Pancreas (tissue), 10 donors: ENCODE results near the gene GPC6. TPM values are rescaled to one million over a fixed set of nuclear protein-coding genes. Genes with fewer than 3 reads are reported as not detected.

ENCODE experiments used
- ATAC-seq, 4 donors: fragments of 200-7000 bp; cut with Tn5 transposase; one replicate each; pipeline versions ENCODE4 v1.8.0 to v1.9.1; 2020; ENCODE audit warnings: mild to moderate bottlenecking in 4 of 4, moderate library complexity in 4 of 4
- DNase-seq, 6 donors: peaks; one replicate each; pipeline ENCODE4 v3.0.0-alpha.2; 2020
- FAIRE-seq: peaks from 2 replicates; lab custom pipeline; 2012; peaks lifted over from hg19 to GRCh38; lab: Jason Lieb, UNC
- H3K27ac ChIP-seq, 4 donors: fragments of 200-600 bp; sonication (generic); 1 replicate in 3 of 4; 2 replicates in 1 of 4; pipeline versions ENCODE4 v1.5.0 to v1.8.0; 2020
- H3K27me3 ChIP-seq, 4 donors: fragments of 200-600 bp; one replicate each; pipeline ENCODE4 v1.8.0; 2021
- H3K36me3 ChIP-seq, 3 donors: fragments of 200-600 bp; sonication (generic) in 1 of 3; one replicate each; pipeline versions ENCODE4 v1.5.0 to v1.8.0; 2020 to 2021
- H3K4me1 ChIP-seq, 3 donors: fragments of 200-600 bp; one replicate each; pipeline ENCODE4 v1.8.0; 2021
- H3K4me3 ChIP-seq, 4 donors: fragments of 200-600 bp; sonication (generic) in 2 of 4; one replicate each; pipeline versions ENCODE4 v1.5.0 to v1.8.0; 2020 to 2021
- H3K9me3 ChIP-seq, 4 donors: fragments of 200-600 bp; one replicate each; pipeline ENCODE4 v1.8.0; 2021
- WGBS, 2 donors: extraction: QIAGEN DNeasy Blood & Tissue Kit; methylation state at CpG; one replicate each; pipeline ENCODE4 v1.1.7; 2013; 5-methylcytosine and 5-hydroxymethylcytosine counted together
- intact Hi-C, 3 donors: fragments of 100-400 bp; cut with DNase I; formaldehyde crosslinking; loops; one replicate each; pipeline versions ENCODE4 v1.11.1 to v1.14.2; 2022
- polyA plus RNA-seq, 2 donors: library from polyadenylated mRNA; stranded (reverse); fragments of 200-250 nt; gene quantifications; one replicate each; pipeline ENCODE4 v1.2.3, GENCODE V29; 2013
- total RNA-seq, 6 donors: library from RNA; stranded (reverse); fragmentation: NEBNext Ultra II Directional in 4 of 6; extraction: Animal tissue kit (Norgen Biotek cat#: 25700) in 4 of 6; gene quantifications; one replicate each; pipeline versions ENCODE4 v1.2.1 to v1.2.4, GENCODE V29; 2021 to 2023
- TF ChIP-seq, protein P1 (sequence below), 4 donors: fragments of 200-600 bp; sonication (generic) in 3 of 4; IDR thresholded peaks; one replicate each; pipeline versions ENCODE4 v1.5.0 to v1.8.0; 2021; ENCODE audit warnings: antibody characterized with exemption in 4 of 4
- donor health status: healthy with polysubstance abuse.
- donor health status: DM: no; HTN: no; CAD: no; lungs with moderate emphysema.
- donor health status: DM: no; HTN: no; CAD: no.
- donor health status: control.
- donor health status: control.
- donor health status: Bipolar disorder and iron deficiency.
- donor health status: DM: yes; HTN: yes; CAD: no.
- donor health status: DM: no; HTN: no; CAD: no.
- donor health status: DM: no; HTN: no; CAD: no.
- donor health status: DM: yes; HTN: yes; CAD: no.

Gene GPC6
- total and polyA plus RNA-seq, 8 donors, result 0.23 to 3.3 (median 1.2) TPM

DNA sequence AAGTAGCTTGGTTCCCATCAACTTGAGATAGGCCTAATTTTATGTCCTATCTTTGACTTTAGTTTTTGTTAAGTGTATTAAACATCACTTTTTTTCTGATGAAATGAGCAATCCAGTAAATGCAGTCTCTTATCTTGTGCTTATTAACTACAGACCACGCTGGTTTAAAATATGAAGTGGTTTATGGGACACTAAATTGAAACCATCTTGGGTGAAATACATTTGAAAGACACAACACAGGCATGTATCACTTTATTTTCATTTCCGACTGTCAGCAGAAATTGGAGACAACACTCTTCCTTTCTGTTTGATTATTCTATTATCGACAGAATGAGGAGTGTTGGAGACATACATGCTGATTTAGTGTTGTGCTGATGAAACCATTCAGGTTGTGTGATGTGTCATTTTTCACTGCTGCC lies 447.7 kb downstream of the GPC6 start:
- no peak for DNase-seq
- TF ChIP-seq, protein P1, sequence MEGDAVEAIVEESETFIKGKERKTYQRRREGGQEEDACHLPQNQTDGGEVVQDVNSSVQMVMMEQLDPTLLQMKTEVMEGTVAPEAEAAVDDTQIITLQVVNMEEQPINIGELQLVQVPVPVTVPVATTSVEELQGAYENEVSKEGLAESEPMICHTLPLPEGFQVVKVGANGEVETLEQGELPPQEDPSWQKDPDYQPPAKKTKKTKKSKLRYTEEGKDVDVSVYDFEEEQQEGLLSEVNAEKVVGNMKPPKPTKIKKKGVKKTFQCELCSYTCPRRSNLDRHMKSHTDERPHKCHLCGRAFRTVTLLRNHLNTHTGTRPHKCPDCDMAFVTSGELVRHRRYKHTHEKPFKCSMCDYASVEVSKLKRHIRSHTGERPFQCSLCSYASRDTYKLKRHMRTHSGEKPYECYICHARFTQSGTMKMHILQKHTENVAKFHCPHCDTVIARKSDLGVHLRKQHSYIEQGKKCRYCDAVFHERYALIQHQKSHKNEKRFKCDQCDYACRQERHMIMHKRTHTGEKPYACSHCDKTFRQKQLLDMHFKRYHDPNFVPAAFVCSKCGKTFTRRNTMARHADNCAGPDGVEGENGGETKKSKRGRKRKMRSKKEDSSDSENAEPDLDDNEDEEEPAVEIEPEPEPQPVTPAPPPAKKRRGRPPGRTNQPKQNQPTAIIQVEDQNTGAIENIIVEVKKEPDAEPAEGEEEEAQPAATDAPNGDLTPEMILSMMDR (IDR thresholded peaks at IDR 0.05), result no peak
- FAIRE-seq, result no peak
- Histone ChIP-seq H3K4me1 (no peaks in the 10 kb centered on the region), H3K27me3 (no peaks in the 10 kb centered on the region), H3K27ac (no peak overlapping the region), H3K36me3 (no peaks in the 10 kb centered on the region), H3K4me3 (no peak overlapping the region), H3K9me3 (no peaks in the 10 kb centered on the region)
- WGBS, 2 donors, result 54 to 72% methylated on average over 3 of the region's 3 CpGs
- intact Hi-C loops, result no loop called here
- ATAC-seq, result no peak

DNA sequence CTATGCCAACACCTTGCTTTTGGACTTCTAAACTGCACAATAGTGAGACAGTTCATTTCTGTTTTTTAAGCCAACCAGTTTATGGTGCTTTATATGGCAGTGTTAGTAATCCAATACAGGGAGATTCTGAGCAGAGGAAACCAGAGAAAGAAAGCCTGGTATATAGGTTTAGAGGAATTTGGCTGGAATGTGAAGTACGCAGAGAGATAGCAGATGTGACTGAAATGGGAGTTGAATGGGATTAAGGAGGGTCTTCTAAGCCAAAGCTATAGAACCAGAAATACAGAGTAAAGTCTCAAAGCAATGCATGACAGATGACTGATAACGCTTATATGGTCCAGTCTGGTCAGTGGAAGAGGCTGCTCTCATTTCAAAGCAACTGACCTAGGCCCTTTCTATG lies 453.7 kb downstream of the GPC6 start:
- Histone ChIP-seq H3K27ac (no peak overlapping the region), H3K9me3 (no peaks in the 10 kb centered on the region), H3K27me3 (no peaks in the 10 kb centered on the region), H3K4me3 (no peak overlapping the region), H3K36me3 (no peaks in the 10 kb centered on the region), H3K4me1 (no peaks in the 10 kb centered on the region)
- FAIRE-seq (no peak), DNase-seq (no peak), ATAC-seq (no peak)
- WGBS, 2 donors, result 90 to 92% methylated on average over 2 of the region's 2 CpGs
- intact Hi-C loops, result no loop called here
- TF ChIP-seq, protein P1 (IDR thresholded peaks at IDR 0.05), result no peak

DNA sequence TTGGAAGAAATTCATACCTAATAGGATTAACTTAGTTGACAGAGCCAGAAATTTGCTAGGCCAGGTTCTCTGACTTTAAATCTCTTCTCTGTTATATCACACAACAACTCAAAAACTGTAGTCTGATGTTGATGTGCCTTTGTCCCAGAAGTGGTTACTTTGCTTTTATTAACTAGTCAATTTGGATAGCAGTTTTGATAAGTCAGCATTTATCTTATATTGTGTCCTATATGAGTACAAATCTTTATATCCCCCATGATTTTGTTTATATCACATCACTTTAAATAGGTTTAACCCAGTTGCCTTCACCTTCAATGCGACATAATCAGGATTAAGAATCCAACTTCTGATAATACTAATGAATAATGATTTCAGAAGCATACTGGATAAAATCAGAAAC lies 459.3 kb downstream of the GPC6 start:
- 92 to 94% methylated on average over 1 of the region's 1 CpG for WGBS, 2 donors
- Histone ChIP-seq H3K27ac (no peak overlapping the region), H3K4me1 (peaks cover 0 to 3% (median 0%) of the 10 kb centered on the region in 3 donors), H3K36me3 (no peaks in the 10 kb centered on the region), H3K4me3 (no peak overlapping the region), H3K9me3 (no peaks in the 10 kb centered on the region), H3K27me3 (no peaks in the 10 kb centered on the region)
- no peak for ATAC-seq
- no peak for DNase-seq
- intact Hi-C loops, result no loop called here
- FAIRE-seq, result no peak
- TF ChIP-seq, protein P1 (IDR thresholded peaks at IDR 0.05), result no peak

DNA sequence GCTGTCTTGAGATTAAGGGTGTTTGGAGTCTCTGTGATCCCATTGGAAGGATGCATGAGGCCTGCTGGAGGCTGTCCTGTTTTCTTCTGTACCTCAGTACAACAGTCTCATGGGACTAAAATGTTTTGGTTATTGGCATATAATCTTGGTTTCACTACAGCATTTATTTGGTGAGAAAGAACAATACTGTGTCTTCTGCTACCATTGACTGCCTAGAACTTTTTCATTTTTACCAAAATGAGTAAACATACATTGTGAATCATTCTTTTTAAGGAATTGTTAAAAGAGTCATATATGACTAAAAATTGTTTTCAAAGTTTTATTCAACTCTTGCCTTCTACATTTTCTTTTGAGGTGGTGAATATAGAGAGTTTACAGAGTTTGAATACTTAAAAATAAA lies 459.8 kb downstream of the GPC6 start:
- no peak for FAIRE-seq
- no peak overlapping the region for H3K27ac ChIP-seq
- H3K36me3 ChIP-seq, result no peaks in the 10 kb centered on the region
- H3K4me3 ChIP-seq, result no peak overlapping the region
- TF ChIP-seq, protein P1 (IDR thresholded peaks at IDR 0.05), result no peak
- intact Hi-C loops, result no loop called here
- no peaks in the 10 kb centered on the region for H3K9me3 ChIP-seq
- no peaks in the 10 kb centered on the region for H3K27me3 ChIP-seq
- H3K4me1 ChIP-seq, result peaks cover 0 to 3% (median 0%) of the 10 kb centered on the region in 3 donors
- no peak for ATAC-seq
- DNase-seq, result no peak

- H3K27ac ChIP-seq, result no peak overlapping the region
- intact Hi-C loops, result no loop called here
- ATAC-seq (no peak), DNase-seq (no peak), FAIRE-seq (no peak)
- H3K27me3 ChIP-seq, result no peaks in the 10 kb centered on the region
- TF ChIP-seq, protein P1 (IDR thresholded peaks at IDR 0.05), result no peak
- peaks cover 0 to 3% (median 0%) of the 10 kb centered on the region in 3 donors for H3K4me1 ChIP-seq
- H3K9me3 ChIP-seq, result no peaks in the 10 kb centered on the region
- H3K36me3 ChIP-seq, result no peaks in the 10 kb centered on the region
- H3K4me3 ChIP-seq, result no peak overlapping the region
These were observed 460.7 kb downstream of the GPC6 start for GRCh38 chr13:93687261-93687660.
